WERI-Rb-1 (cell line): ENCODE data around the gene FAM20C.

Experiments used
- DNase-seq: peaks from one replicate; pipeline ENCODE4 v3.0.0-alpha.2; 2020
- H3K27ac ChIP-seq: fragments of 250-450 bp; sonication (Bioruptor Pico); 2 replicates; pipeline ENCODE4 v1.5.1; 2020; ENCODE audit warnings: mild to moderate bottlenecking, moderate library complexity
- H3K27me3 ChIP-seq: fragments of 250-450 bp; sonication (Bioruptor Pico); 2 replicates; pipeline ENCODE4 v1.5.1; 2021; ENCODE audit warnings: mild to moderate bottlenecking, low read depth, moderate library complexity; ENCODE audit not compliant: insufficient read depth, severe bottlenecking
- H3K36me3 ChIP-seq: fragments of 250-450 bp; sonication (Bioruptor Pico); 2 replicates; pipeline ENCODE4 v1.5.1; 2020; ENCODE audit warnings: mild to moderate bottlenecking, moderate library complexity
- H3K4me3 ChIP-seq: 2 replicates; pipeline ENCODE4 v1.5.1; 2011; ENCODE audit warnings: low read depth, mild to moderate bottlenecking, control low read depth, low read length
- H3K9me3 ChIP-seq: fragments of 250-450 bp; sonication (Bioruptor Pico); 2 replicates; pipeline ENCODE4 v1.5.1; 2021; ENCODE audit warnings: mild to moderate bottlenecking, moderate library complexity; ENCODE audit not compliant: severe bottlenecking
- TF ChIP-seq, protein P1 (sequence below): IDR thresholded peaks from 2 replicates; pipeline ENCODE4 v1.5.1; 2011; ENCODE audit warnings: low read depth, mild to moderate bottlenecking, control low read depth, inconsistent platforms, low read length

Gene FAM20C

DNA sequence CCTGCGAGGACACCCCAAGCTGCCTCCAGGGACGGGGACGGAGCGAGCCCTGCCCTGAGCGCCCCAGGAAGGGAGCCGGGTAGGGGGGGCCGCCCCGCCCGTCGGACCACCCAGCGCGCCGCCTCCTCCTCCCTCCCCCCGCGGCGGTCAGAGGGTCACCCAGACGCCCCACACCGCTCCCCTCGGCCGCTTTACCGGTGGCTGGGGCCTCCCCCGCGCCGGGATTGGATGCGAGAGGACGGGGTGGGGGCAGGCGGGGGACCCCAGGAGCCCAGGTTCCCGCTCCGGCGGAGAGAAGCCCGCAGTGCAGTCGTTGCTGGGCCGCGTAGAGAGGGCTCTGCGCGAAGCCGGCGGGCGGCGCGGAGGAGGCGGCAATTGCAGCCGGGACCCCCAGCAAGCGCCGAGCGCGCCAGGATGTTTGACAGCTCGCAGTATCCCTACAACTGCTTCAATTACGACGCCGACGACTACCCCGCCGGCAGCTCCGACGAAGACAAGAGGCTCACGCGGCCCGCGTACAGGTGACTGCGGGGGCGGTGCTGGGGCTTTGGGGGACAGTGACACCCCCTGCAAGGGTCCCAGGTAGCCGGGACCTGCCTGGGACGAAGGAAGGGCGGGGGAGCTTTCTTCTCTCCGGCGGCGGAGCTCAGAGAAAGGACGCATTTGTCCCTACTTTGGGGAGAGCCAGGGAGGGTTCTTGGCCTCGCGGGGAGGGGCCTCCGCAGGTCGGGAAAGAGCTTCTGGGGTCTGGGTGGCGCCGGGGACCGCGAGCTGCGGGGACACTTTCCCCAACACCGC lies 97.6 kb downstream of the FAM20C start, which contains the start of gene FOXL3:
TSS of gene FOXL3 (plus strand) at position 415 of the 798 bp plus-strand sequence. CDS start at position 415, 0 bp downstream.
- DNase-seq: no peak
- H3K27ac ChIP-seq: no peak within 1 kb of the TSS
- no peak within 1 kb of the TSS for H3K4me3 ChIP-seq
- H3K27me3 ChIP-seq: peaks cover 56% of the 10 kb centered on the region
- H3K9me3 ChIP-seq: peaks cover 10% of the 10 kb centered on the region
- TF ChIP-seq, protein P1, sequence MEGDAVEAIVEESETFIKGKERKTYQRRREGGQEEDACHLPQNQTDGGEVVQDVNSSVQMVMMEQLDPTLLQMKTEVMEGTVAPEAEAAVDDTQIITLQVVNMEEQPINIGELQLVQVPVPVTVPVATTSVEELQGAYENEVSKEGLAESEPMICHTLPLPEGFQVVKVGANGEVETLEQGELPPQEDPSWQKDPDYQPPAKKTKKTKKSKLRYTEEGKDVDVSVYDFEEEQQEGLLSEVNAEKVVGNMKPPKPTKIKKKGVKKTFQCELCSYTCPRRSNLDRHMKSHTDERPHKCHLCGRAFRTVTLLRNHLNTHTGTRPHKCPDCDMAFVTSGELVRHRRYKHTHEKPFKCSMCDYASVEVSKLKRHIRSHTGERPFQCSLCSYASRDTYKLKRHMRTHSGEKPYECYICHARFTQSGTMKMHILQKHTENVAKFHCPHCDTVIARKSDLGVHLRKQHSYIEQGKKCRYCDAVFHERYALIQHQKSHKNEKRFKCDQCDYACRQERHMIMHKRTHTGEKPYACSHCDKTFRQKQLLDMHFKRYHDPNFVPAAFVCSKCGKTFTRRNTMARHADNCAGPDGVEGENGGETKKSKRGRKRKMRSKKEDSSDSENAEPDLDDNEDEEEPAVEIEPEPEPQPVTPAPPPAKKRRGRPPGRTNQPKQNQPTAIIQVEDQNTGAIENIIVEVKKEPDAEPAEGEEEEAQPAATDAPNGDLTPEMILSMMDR: no peak
- H3K36me3 ChIP-seq: no peaks in the 10 kb centered on the region

DNA sequence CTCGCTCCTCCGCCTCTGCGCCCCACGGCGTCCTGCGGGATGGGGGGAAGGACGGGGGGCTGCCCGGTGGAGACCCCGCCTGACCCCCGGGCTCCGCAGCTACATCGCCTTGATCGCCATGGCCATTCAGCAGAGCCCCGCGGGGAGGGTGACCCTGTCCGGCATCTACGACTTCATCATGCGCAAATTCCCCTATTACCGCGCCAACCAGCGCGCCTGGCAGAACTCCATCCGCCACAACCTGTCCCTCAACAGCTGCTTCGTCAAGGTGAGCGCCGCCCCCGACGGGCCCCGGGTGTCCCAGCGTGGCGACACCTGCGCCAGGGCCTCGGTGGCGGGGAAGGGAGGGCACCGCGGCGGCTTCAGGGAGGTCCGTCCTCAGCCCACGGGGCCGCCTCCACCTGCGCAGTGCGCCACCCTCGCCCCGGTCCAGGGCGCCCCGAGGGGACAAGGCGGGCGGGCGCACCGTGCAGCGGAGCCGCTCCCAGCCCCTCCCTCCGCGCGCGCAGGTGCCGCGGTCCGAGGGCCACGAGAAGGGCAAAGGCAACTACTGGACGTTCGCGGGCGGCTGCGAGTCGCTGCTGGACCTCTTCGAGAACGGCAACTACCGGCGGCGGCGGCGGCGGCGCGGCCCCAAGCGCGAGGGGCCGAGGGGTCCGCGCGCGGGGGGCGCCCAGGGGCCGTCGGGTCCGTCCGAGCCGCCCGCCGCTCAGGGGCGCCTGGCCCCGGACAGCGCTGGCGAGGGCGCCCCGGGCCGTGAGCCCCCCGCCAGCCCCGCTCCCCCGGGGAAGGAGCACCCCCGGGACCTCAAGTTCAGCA lies 98.4 kb downstream of the FAM20C start:
- Histone ChIP-seq H3K36me3 (no peaks in the 10 kb centered on the region), H3K27me3 (peaks cover 56% of the 10 kb centered on the region), H3K27ac (no peak overlapping the region), H3K9me3 (peaks cover 10% of the 10 kb centered on the region), H3K4me3 (no peak overlapping the region)
- TF ChIP-seq, protein P1: no peak
- DNase-seq: no peak

- H3K27me3 ChIP-seq: peaks cover 56% of the 10 kb centered on the region
- H3K9me3 ChIP-seq: peaks cover 10% of the 10 kb centered on the region
- TF ChIP-seq, protein P1: no peak
- H3K4me3 ChIP-seq: no peak overlapping the region
- H3K36me3 ChIP-seq: no peaks in the 10 kb centered on the region
- no peak for DNase-seq
- H3K27ac ChIP-seq: no peak overlapping the region
Measured at GRCh38 chr7:291373-292092, 99.2 kb downstream of the FAM20C start.

GRCh38 chr7:292226-292625 lies 99.9 kb downstream of the FAM20C start:
- TF ChIP-seq, protein P1: no peak
- Histone ChIP-seq H3K4me3 (no peak overlapping the region), H3K36me3 (no peaks in the 10 kb centered on the region), H3K27ac (no peak overlapping the region), H3K9me3 (peaks cover 10% of the 10 kb centered on the region), H3K27me3 (peaks cover 56% of the 10 kb centered on the region)
- DNase-seq: no peak

DNA sequence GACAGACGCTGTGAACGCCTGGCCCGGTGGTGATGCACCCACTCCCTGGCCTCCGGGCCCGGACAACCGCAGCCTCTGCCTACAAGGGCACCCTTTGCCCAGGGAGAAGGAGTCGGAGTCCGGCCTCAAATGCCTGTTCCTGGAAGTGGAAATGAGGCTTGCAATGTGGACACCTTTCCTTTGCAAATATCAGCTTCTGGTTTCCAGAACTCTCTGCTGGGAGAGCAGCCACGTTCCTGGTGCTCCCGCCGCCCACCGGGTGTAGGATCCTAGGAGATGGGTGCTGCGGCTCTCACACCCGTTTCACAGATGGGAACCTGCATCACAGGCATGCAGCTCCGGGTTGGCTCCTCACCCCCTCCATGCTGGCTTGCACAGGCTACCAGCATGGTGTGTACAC lies 100.5 kb downstream of the FAM20C start:
- H3K27me3 ChIP-seq: peaks cover 56% of the 10 kb centered on the region
- peaks cover 10% of the 10 kb centered on the region for H3K9me3 ChIP-seq
- TF ChIP-seq, protein P1: no peak

More for the DNA sequence above, 100.5 kb downstream of the FAM20C start:
- H3K4me3 ChIP-seq: no peak overlapping the region
- no peaks in the 10 kb centered on the region for H3K36me3 ChIP-seq
- no peak overlapping the region for H3K27ac ChIP-seq
- DNase-seq: no peak
